H9 (cell line): ENCODE results near the gene IRS2. TPM values are rescaled to one million over a fixed set of nuclear protein-coding genes. Genes with fewer than 3 reads are reported as not detected.

Source experiments
- DNase-seq: peaks from one replicate; pipeline ENCODE4 v3.0.0-alpha.2; 2017
- H2AFZ ChIP-seq: one replicate; pipeline ENCODE4 v1.6.1; 2013; ENCODE audit warnings: mild to moderate bottlenecking, low read length, control low read depth, moderate library complexity
- H2AK5ac ChIP-seq: 2 replicates; pipeline ENCODE4 v1.6.1; 2013; ENCODE audit warnings: low read length, control low read depth, mixed read lengths; ENCODE audit not compliant: insufficient read length
- H2BK120ac ChIP-seq: one replicate; pipeline ENCODE4 v1.6.1; 2013; ENCODE audit warnings: low read depth, mild to moderate bottlenecking, low read length, control low read depth, inconsistent platforms; ENCODE audit not compliant: poor library complexity, severe bottlenecking
- H2BK12ac ChIP-seq: 2 replicates; pipeline ENCODE4 v1.6.1; 2013; ENCODE audit warnings: low read length, control low read depth, mixed read lengths, low read depth; ENCODE audit not compliant: insufficient read length
- H2BK15ac ChIP-seq: 2 replicates; pipeline ENCODE4 v1.6.1; 2013; ENCODE audit warnings: low read depth, low read length, control low read depth
- H2BK20ac ChIP-seq: one replicate; pipeline ENCODE4 v1.6.1; 2013; ENCODE audit warnings: low read depth, mild to moderate bottlenecking, low read length, control low read depth, inconsistent platforms; ENCODE audit not compliant: poor library complexity, severe bottlenecking
- H2BK5ac ChIP-seq: 2 replicates; pipeline ENCODE4 v1.6.1; 2013; ENCODE audit warnings: low read length, control low read depth, mixed read lengths; ENCODE audit not compliant: insufficient read length
- H3K14ac ChIP-seq: 2 replicates; pipeline ENCODE4 v1.6.1; 2013; ENCODE audit warnings: low read length, control low read depth; ENCODE audit not compliant: insufficient read depth
- H3K18ac ChIP-seq: 2 replicates; pipeline ENCODE4 v1.6.1; 2013; ENCODE audit warnings: low read depth, mild to moderate bottlenecking, mixed read lengths, low read length, control low read depth; ENCODE audit not compliant: insufficient read length
- H3K23ac ChIP-seq: 2 replicates; pipeline ENCODE4 v1.6.1; 2013; ENCODE audit warnings: low read length, control low read depth, mixed read lengths, low read depth; ENCODE audit not compliant: insufficient read length
- H3K23me2 ChIP-seq: 2 replicates; pipeline ENCODE4 v1.6.1; 2013; ENCODE audit warnings: low read depth, mild to moderate bottlenecking, mixed read lengths, low read length, control low read depth; ENCODE audit not compliant: insufficient read length, poor library complexity, severe bottlenecking
- H3K27ac ChIP-seq: 2 replicates; pipeline ENCODE4 v1.5.1; 2013; ENCODE audit warnings: low read length, control low read depth, mixed read lengths, low read depth; ENCODE audit not compliant: insufficient read length
- H3K27me3 ChIP-seq: 2 replicates; pipeline ENCODE4 v1.6.1; 2013; ENCODE audit warnings: low read length, control low read depth, inconsistent platforms; ENCODE audit not compliant: insufficient read depth
- H3K4ac ChIP-seq: 2 replicates; pipeline ENCODE4 v1.6.1; 2013; ENCODE audit warnings: low read depth, mild to moderate bottlenecking, control low read depth, inconsistent platforms, low read length, moderate library complexity
- H3K4me1 ChIP-seq: 2 replicates; pipeline ENCODE4 v1.6.1; 2013; ENCODE audit warnings: low read length, control low read depth, inconsistent platforms; ENCODE audit not compliant: insufficient read depth
- H3K4me2 ChIP-seq: 2 replicates; pipeline ENCODE4 v1.6.1; 2013; ENCODE audit warnings: low read length, control low read depth, mixed read lengths; ENCODE audit not compliant: insufficient read length, insufficient read depth
- H3K56ac ChIP-seq: 2 replicates; pipeline ENCODE4 v1.6.1; 2013; ENCODE audit warnings: low read depth, mild to moderate bottlenecking, mixed read lengths, low read length, control low read depth; ENCODE audit not compliant: insufficient read length
- H3K79me1 ChIP-seq: 2 replicates; pipeline ENCODE4 v1.6.1; 2013; ENCODE audit warnings: low read depth, mild to moderate bottlenecking, moderate library complexity, low read length, control low read depth, inconsistent platforms; ENCODE audit not compliant: insufficient read depth, poor library complexity, severe bottlenecking
- H3K79me2 ChIP-seq: 2 replicates; pipeline ENCODE4 v1.6.1; 2013; ENCODE audit warnings: low read length, control low read depth, inconsistent platforms; ENCODE audit not compliant: insufficient read depth
- H3K9ac ChIP-seq: 2 replicates; pipeline ENCODE4 v1.6.1; 2013; ENCODE audit warnings: low read length, control low read depth, mixed read lengths; ENCODE audit not compliant: insufficient read length; ENCODE audit errors: extremely low read depth
- H3K9me3 ChIP-seq: one replicate; pipeline ENCODE4 v1.6.1; 2013; ENCODE audit warnings: low read depth, low read length, inconsistent platforms; ENCODE audit not compliant: control insufficient read depth
- H3T11ph ChIP-seq: one replicate; pipeline ENCODE4 v1.6.1; 2013; ENCODE audit warnings: mild to moderate bottlenecking, low read length, control low read depth, inconsistent platforms
- H4K20me1 ChIP-seq: one replicate; pipeline ENCODE4 v1.6.1; 2013; ENCODE audit not compliant: control insufficient read depth, insufficient read length, insufficient read depth
- H4K5ac ChIP-seq: 2 replicates; pipeline ENCODE4 v1.6.1; 2013; ENCODE audit warnings: low read depth, mild to moderate bottlenecking, mixed read lengths, low read length, control low read depth; ENCODE audit not compliant: insufficient read length
- H4K8ac ChIP-seq: replicated peaks from 2 replicates; pipeline ENCODE4 v1.6.1; 2013; ENCODE audit warnings: low read length, control low read depth, mixed read lengths, low read depth; ENCODE audit not compliant: insufficient read length
- H4K91ac ChIP-seq: 2 replicates; pipeline ENCODE4 v1.6.1; 2013; ENCODE audit warnings: low read depth, mild to moderate bottlenecking, moderate library complexity, mixed read lengths, low read length, control low read depth; ENCODE audit not compliant: insufficient read length
- H3K27ac Mint-ChIP-seq, 3 experiments: 2 replicates in 2 of 3; 3 replicates in 1 of 3; pipeline ENCODE4 v1.8.0; 2020 to 2021; ENCODE audit warnings: mixed read lengths in 3 of 3, mild to moderate bottlenecking in 1 of 3, moderate library complexity in 1 of 3
- H3K27me3 Mint-ChIP-seq: 2 replicates; pipeline ENCODE4 v1.8.0; 2021; ENCODE audit warnings: low read depth, mild to moderate bottlenecking, moderate library complexity, mixed read lengths
- H3K36me3 Mint-ChIP-seq, 3 experiments: 2 replicates in 2 of 3; 3 replicates in 1 of 3; pipeline ENCODE4 v1.8.0; 2020 to 2021; ENCODE audit warnings: low read depth in 3 of 3, mixed read lengths in 3 of 3; ENCODE audit not compliant: insufficient read depth in 1 of 3
- H3K4me1 Mint-ChIP-seq, 2 experiments: 2 replicates each; pipeline ENCODE4 v1.8.0; 2020; ENCODE audit warnings: mixed read lengths in 2 of 2
- H3K4me3 Mint-ChIP-seq, 2 experiments: 2 replicates in 1 of 2; 3 replicates in 1 of 2; pipeline ENCODE4 v1.8.0; 2020 to 2021; ENCODE audit warnings: mild to moderate bottlenecking in 2 of 2, mixed read lengths in 2 of 2, moderate library complexity in 1 of 2
- H3K9me3 Mint-ChIP-seq, 2 experiments: 2 replicates in 1 of 2; 3 replicates in 1 of 2; pipeline ENCODE4 v1.8.0; 2020; ENCODE audit warnings: mild to moderate bottlenecking in 2 of 2, mixed read lengths in 2 of 2, moderate library complexity in 1 of 2
- WGBS: extraction: QIAGEN DNeasy Blood & Tissue Kit; methylation state at CpG from one replicate; pipeline ENCODE4 v1.1.7; 2013; ENCODE audit warnings: missing lambda C conversion rate, low lambda C conversion rate, mixed read lengths; ENCODE audit not compliant: insufficient read length; ENCODE audit errors: extremely low coverage; 5-methylcytosine and 5-hydroxymethylcytosine counted together
- total RNA-seq: library from RNA; stranded (reverse); gene quantifications from 2 replicates; pipeline ENCODE4 v1.2.1, GENCODE V29; 2021
- TF ChIP-seq, protein P1 (sequence below): fragments of 200-600 bp; sonication (generic); conservative IDR thresholded peaks from 3 replicates; pipeline ENCODE4 v1.8.0; 2021; ENCODE audit warnings: antibody characterized with exemption, mild to moderate bottlenecking

Gene IRS2
- total RNA-seq, 1 experiment from 2014 or later = 10.1 TPM

DNA sequence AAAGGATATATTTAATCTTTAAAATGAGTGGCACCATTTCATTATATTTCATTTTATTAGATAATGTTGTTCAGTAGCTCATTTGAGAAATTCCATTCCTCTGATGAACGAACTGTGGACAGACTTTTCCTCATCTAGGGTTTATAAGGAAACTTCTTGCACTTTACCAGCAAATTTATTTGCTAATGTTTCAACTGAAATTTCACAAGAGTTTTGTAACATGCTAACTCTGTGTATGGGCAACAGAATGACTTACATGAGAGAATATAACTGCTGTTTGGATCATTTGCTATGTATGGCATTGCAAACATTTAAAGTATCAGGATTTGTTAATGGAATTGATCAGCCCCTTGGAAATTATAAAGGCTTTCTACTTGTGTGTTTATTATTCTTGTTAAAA, 3.7 kb upstream of the IRS2 start:
- no peak overlapping the region for H3K4me2 ChIP-seq
- peaks cover 12% of the 10 kb centered on the region for H3K23me2 ChIP-seq

More for the DNA sequence above, 3.7 kb upstream of the IRS2 start:
- no peak overlapping the region for H3K14ac ChIP-seq
- no peak overlapping the region for H2BK12ac ChIP-seq
- H3K27ac Mint-ChIP-seq = no peak overlapping the region
- no peak overlapping the region for H2AK5ac ChIP-seq
- no peak overlapping the region for H2BK5ac ChIP-seq
- no peaks in the 10 kb centered on the region for H3K9me3 ChIP-seq
- no peak overlapping the region for H2AFZ ChIP-seq
- H3K79me1 ChIP-seq = no peaks in the 10 kb centered on the region
- H3K4ac ChIP-seq = no peak overlapping the region
- no peak overlapping the region for H3K4me3 Mint-ChIP-seq
- WGBS = no CpG with 5 or more reads among the region's 1 CpG
- H4K20me1 ChIP-seq = no peaks in the 10 kb centered on the region
- no peak overlapping the region for H4K8ac ChIP-seq
- H3K4me1 ChIP-seq = no peaks in the 10 kb centered on the region; the same call in 1 of the 2 replicates
- H3K27me3 Mint-ChIP-seq = peaks cover 13% of the 10 kb centered on the region
- no peak overlapping the region for H2BK120ac ChIP-seq
- H2BK15ac ChIP-seq = no peak overlapping the region
- no peak overlapping the region for H3K27ac ChIP-seq
- no peak overlapping the region for H2BK20ac ChIP-seq
- no peak for DNase-seq
- H3K9me3 Mint-ChIP-seq = no peaks in the 10 kb centered on the region
- H4K5ac ChIP-seq = no peak overlapping the region
- no peak overlapping the region for H4K91ac ChIP-seq
- no peak overlapping the region for H3K9ac ChIP-seq
- H3K36me3 Mint-ChIP-seq = no peaks in the 10 kb centered on the region
- H3K23ac ChIP-seq = no peak overlapping the region
- no peak overlapping the region for H3K18ac ChIP-seq
- H3K56ac ChIP-seq = no peak overlapping the region
- TF ChIP-seq, protein P1, sequence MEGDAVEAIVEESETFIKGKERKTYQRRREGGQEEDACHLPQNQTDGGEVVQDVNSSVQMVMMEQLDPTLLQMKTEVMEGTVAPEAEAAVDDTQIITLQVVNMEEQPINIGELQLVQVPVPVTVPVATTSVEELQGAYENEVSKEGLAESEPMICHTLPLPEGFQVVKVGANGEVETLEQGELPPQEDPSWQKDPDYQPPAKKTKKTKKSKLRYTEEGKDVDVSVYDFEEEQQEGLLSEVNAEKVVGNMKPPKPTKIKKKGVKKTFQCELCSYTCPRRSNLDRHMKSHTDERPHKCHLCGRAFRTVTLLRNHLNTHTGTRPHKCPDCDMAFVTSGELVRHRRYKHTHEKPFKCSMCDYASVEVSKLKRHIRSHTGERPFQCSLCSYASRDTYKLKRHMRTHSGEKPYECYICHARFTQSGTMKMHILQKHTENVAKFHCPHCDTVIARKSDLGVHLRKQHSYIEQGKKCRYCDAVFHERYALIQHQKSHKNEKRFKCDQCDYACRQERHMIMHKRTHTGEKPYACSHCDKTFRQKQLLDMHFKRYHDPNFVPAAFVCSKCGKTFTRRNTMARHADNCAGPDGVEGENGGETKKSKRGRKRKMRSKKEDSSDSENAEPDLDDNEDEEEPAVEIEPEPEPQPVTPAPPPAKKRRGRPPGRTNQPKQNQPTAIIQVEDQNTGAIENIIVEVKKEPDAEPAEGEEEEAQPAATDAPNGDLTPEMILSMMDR = no peak
- no peaks in the 10 kb centered on the region for H3K27me3 ChIP-seq
- H3K4me1 Mint-ChIP-seq = peaks cover 8 to 17% of the 10 kb centered on the region in 2 experiments
- H3T11ph ChIP-seq = no peak overlapping the region
- no peaks in the 10 kb centered on the region for H3K79me2 ChIP-seq
